ENCODE results near the gene MMP23B.
"Not testable (repeated sequence)": the region's sequence is repeated elsewhere in the genome, so short reads cannot be mapped to it uniquely, and the experiment has no call there.

The MMP23B gene

GRCh38 chr1:1621173-1622009 is 10.6 kb upstream of the MMP23B start:
- DNase-seq: no peak

GRCh38 chr1:1622010-1622787 is 9.8 kb upstream of the MMP23B start:
- DNase-seq: no peak

GRCh38 chr1:1622788-1623094 is 9.2 kb upstream of the MMP23B start:
- DNase-seq: no peak

GRCh38 chr1:1623181-1623630 is 8.8 kb upstream of the MMP23B start:
- no peak for DNase-seq

- DNase-seq: no peak
These were observed 8.1 kb upstream of the MMP23B start for GRCh38 chr1:1623631-1624442.

GRCh38 chr1:1624443-1625403 is 7.2 kb upstream of the MMP23B start:
- peak; percentile 50 for DNase-seq

- DNase-seq: no peak
These were observed 6.6 kb upstream of the MMP23B start for GRCh38 chr1:1625404-1625775.

GRCh38 chr1:1625824-1626206 is 6.2 kb upstream of the MMP23B start:
- no peak for DNase-seq

GRCh38 chr1:1626207-1627141 is 5.5 kb upstream of the MMP23B start:
- DNase-seq: no peak

- DNase-seq: peak; percentile 36
These were observed 4.6 kb upstream of the MMP23B start for GRCh38 chr1:1627261-1627828.

GRCh38 chr1:1627829-1628753 is 3.9 kb upstream of the MMP23B start:
- no peak for DNase-seq

GRCh38 chr1:1628754-1629429 is 3.1 kb upstream of the MMP23B start:
- DNase-seq: peak; percentile 36

- peak; percentile 35 for DNase-seq
These were observed 2.4 kb upstream of the MMP23B start for GRCh38 chr1:1629430-1630190.

- peak; percentile 95 for DNase-seq
These were observed 1.6 kb upstream of the MMP23B start for GRCh38 chr1:1630191-1630964.

GRCh38 chr1:1630965-1631781 is 800 bp upstream of the MMP23B start:
- no peak for DNase-seq

- not testable (repeated sequence) for DNase-seq
These were observed 1.4 kb downstream of the MMP23B start for GRCh38 chr1:1633409-1633808.
